Astrocyte of the spinal cord (primary cell): ENCODE measurements around the gene NYNRIN.

ENCODE experiments used
- DNase-seq: peaks from one replicate; pipeline ENCODE4 v3.0.0; 2011; ENCODE audit warnings: low read depth, low spot score
- H3K4me3 ChIP-seq: 2 replicates; pipeline ENCODE4 v1.5.1; 2011; ENCODE audit warnings: low read depth, mild to moderate bottlenecking, low read length, moderate library complexity
- in situ Hi-C: cut with HindIII; loops from 2 replicates; pipeline ENCODE4 v1.10.0; 2017; ENCODE audit warnings: low sequenced_read_pairs
- TF ChIP-seq, protein P1 (sequence below): IDR thresholded peaks from 2 replicates; pipeline ENCODE4 v1.5.1; 2012; ENCODE audit warnings: low read depth, mild to moderate bottlenecking, low read length, inconsistent platforms

Gene NYNRIN

DNA sequence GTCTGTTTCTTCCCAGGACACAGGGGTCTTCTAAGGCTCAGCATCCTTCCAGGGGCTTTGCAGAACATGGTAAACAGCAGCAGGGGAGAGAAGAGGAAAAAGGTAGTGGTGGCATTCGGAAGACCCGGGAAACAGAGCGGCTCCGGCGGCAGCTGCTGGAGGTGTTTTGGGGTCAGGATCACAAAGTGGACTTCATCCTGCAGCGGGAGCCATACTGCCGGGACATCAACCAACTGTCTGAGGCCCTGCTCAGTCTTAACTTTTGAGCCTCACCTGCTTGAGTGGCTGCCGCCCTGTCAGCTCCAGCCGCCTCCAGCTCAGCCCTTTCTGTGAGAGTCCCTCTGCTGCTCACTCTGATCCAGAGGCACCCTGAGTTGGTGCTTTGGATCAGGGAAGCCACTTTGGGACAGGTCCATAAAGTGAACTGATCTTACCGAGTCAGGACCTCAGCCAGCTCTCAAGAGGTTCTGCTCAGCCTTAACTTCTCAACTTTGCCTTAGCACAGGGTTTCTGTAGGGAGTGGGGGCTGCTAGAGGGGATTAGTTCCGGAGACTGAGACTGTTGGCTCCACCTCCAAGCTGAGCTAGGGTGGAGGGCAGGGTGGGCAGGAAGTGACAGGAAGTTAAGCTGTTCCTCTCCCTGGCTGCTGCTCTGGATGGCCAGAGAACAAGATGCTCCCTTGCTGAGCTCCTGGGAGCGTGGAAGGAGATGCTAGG, 38.4 kb downstream of the NYNRIN start:
- no peak for DNase-seq
- H3K4me3 ChIP-seq, result no peak overlapping the region
- in situ Hi-C loops, result loop anchor here (10.0 kb wide), 1 partner anchor 102 kb away; the partner anchor contains the start of genes ADCY4 and RIPK3
- TF ChIP-seq, protein P1, sequence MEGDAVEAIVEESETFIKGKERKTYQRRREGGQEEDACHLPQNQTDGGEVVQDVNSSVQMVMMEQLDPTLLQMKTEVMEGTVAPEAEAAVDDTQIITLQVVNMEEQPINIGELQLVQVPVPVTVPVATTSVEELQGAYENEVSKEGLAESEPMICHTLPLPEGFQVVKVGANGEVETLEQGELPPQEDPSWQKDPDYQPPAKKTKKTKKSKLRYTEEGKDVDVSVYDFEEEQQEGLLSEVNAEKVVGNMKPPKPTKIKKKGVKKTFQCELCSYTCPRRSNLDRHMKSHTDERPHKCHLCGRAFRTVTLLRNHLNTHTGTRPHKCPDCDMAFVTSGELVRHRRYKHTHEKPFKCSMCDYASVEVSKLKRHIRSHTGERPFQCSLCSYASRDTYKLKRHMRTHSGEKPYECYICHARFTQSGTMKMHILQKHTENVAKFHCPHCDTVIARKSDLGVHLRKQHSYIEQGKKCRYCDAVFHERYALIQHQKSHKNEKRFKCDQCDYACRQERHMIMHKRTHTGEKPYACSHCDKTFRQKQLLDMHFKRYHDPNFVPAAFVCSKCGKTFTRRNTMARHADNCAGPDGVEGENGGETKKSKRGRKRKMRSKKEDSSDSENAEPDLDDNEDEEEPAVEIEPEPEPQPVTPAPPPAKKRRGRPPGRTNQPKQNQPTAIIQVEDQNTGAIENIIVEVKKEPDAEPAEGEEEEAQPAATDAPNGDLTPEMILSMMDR, result no peak

DNA sequence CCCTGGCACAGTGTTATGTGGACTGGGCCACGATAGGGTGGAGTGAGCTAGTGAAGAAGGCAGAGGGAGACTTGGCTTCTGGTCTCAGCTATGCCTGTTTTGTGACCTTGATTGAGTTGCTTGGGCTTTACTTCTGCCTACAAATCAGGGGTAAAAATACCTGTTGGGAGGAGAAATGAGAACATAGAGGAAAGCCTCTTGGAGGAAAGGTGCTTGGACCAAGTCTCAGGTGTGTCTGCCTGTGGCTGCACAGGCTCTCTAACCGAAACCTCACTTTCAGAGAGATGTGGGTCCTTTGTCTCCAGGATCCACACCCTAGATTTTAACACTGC, 38.9 kb downstream of the NYNRIN start:
- no peak for DNase-seq
- TF ChIP-seq, protein P1, result no peak
- no peak overlapping the region for H3K4me3 ChIP-seq
- in situ Hi-C loops, result loop anchor here (10.0 kb wide), 1 partner anchor 103 kb away; the partner anchor contains the start of genes ADCY4 and RIPK3

DNA sequence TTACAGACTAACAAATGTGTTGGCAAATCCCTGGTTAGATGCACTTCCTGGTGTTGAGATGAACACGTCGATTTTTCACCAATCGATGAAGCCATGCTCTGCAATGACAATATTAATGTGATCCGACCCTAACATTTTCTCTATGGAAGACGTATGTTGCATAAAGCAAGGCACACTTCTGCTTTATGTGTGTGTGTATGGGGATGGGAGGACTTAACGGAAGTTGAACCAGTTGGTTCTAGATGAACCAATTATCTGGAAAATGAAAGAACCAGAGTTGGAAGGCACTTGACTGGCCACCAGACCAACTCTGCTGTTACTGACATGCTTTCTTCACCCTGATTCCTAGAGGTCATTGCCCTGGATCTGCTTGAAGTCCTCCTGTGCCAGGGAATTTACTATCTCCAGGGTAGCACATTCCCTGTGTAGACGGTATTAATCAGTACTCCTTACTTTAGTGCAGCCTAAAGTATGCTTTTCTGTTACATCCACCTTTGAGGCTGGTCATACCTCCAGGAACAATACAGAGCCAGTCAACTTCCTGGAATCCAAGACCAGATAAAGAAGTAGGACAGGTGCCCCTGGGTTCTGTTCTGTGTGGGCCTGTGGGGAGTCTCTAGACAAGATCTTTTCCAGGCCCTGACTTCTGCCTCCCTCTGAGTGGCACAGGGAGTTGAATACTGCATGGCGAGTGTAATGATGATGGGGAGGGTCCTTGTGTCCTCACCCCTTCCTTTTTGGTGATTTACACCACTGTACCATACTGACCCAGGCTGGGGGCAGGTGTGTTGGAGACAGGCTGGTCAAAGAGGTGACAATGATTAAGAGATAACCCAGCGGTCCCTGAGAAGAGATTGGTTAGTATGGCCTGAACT, 39.7 kb downstream of the NYNRIN start:
- no peak for DNase-seq
- TF ChIP-seq, protein P1, result no peak

DNA sequence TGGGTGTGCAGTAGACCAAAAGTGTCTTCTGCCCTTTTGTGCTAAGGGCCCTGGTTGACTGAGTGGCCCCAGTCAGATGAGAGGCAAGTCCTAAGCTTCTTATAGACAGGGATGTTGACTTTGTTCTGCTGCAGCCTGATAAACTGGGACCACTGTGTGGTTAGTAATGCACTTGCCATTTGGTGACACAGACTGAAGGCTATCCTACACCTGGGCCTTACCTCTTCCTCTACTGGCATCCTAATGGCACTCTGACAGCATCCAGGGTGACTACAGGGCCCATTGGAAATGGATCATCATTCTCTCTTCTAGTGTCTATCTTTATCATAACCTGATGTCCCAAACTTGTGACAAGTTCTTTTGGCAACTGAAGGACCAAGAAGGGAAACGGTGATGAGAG, 40.5 kb downstream of the NYNRIN start:
- DNase-seq, result no peak
- no peak overlapping the region for H3K4me3 ChIP-seq
- in situ Hi-C loops, result loop anchor here (10.0 kb wide), 1 partner anchor 104 kb away; the partner anchor contains the start of genes ADCY4 and RIPK3
- TF ChIP-seq, protein P1, result no peak

More for the DNA sequence above, 39.7 kb downstream of the NYNRIN start:
- in situ Hi-C loops, result loop anchor here (10.0 kb wide), 1 partner anchor 104 kb away; the partner anchor contains the start of genes ADCY4 and RIPK3
- H3K4me3 ChIP-seq, result no peak overlapping the region

DNA sequence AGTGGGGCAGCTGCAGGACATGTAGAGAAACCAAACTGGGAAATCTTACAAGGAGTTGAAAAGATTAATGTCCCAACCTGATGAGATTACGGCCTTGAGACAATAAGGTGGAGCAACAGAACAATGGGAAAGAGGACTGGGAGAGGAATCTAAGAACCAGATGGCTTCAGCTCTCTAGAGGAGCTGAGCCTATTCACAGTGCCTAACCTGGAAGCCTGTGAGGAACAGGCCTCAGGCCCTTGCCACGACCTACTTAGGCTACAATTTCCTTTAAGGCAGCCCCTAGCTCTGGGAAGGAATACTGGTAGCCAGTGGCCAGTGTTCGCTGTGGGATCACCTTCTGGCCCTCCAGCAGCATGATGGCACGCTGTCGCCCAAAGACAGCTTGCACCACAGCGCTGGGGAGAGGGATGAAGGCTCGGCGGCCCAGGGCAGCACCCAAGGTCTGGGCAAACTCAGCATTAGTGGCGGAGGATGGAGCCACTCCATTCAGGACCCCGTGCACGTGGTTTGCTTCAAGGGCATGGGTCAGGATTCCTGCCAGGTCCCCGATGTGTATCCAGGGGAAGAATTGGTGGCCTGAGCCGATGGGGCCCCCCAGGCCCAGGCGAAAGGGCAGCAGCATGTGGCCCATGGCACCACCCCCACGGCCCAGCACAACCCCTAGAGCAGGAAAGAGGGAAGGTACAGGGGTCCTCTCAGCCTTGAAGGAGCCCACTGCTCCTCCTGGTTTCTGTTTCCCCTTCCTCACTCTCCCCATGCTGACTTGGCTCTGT, 41.2 kb downstream of the NYNRIN start:
- no peak overlapping the region for H3K4me3 ChIP-seq
- in situ Hi-C loops, result loop anchor here (10.0 kb wide), 1 partner anchor 105 kb away; the partner anchor contains the start of genes ADCY4 and RIPK3
- TF ChIP-seq, protein P1, result no peak
- DNase-seq, result no peak
